GM12891 (cell line): Measurements from ENCODE around the gene GARS1.

ENCODE experiments used
- PAX5 ChIP-seq: IDR thresholded peaks from 2 replicates; pipeline ENCODE4 v1.6.1; 2011; ENCODE audit warnings: low read length, moderate library complexity, mild to moderate bottlenecking; ENCODE audit not compliant: insufficient read depth, severe bottlenecking
- POLR2A ChIP-seq: IDR thresholded peaks from 2 replicates; pipeline ENCODE4 v1.6.1; 2011; ENCODE audit warnings: low read depth, low read length, control low read depth
- POLR2AphosphoS5 ChIP-seq: IDR thresholded peaks from 2 replicates; pipeline ENCODE4 v1.6.1; 2011; ENCODE audit warnings: low read depth, low read length, control low read depth
- POU2F2 ChIP-seq: IDR thresholded peaks from 2 replicates; pipeline ENCODE4 v1.6.1; 2011; ENCODE audit warnings: low read depth, mild to moderate bottlenecking, control low read depth, low read length, moderate library complexity
- SPI1 ChIP-seq: IDR thresholded peaks from 2 replicates; pipeline ENCODE4 v1.6.1; 2011; ENCODE audit warnings: low read depth, low read length, control low read depth
- TAF1 ChIP-seq: IDR thresholded peaks from 2 replicates; pipeline ENCODE4 v1.6.1; 2011; ENCODE audit warnings: low read depth, low read length, control low read depth

- TF ChIP-seq TAF1 (no peak), POLR2AphosphoS5 (no peak), POLR2A (no peak), SPI1 (no peak), POU2F2 (no peak), PAX5 (no peak)
Observed at GRCh38 chr7:30668102-30668501, 73.4 kb downstream of the GARS1 start.
